ENCODE data around the gene SLC9A8. TPM values are rescaled to one million over a fixed set of nuclear protein-coding genes. Genes with fewer than 3 reads are reported as not detected.
A peak's percentile ranks its signal among the peaks of the same experiment; 100 is the strongest.

The SLC9A8 gene
- total and polyA plus RNA-seq, 2 experiments from 2014 or later = 4.2 to 5.0 TPM

DNA sequence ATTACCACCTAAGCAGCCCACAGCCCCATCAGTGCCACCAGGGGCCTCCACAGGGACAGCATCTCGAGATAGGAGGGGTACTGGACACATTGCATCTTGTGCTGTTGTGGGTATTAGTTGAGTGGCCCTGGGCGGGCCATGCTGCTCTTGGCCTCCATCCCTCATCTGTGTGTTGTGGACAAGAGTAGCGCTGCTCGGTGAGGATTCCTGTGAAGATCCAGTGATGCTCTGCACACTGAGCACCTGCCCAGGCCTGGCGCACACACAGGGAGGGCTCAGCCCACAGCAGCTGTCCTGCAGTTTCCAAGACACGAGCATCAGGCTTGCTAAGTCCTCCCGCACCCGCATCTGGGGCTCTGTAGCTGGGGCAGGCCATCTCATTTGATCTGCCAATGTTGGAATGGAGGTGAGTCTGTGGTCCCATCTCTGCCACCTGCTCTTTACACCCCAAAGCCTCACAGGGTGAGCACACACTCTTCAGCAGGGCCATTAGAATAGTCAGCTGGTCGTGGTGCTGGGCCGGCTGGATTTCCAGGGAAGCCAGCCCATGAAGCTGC lies 70.7 kb downstream of the SLC9A8 start:
- Histone ChIP-seq H3K27me3 (replicated peaks; ENCODE audit: insufficient read depth) (no peaks in the 10 kb centered on the region), H4K20me1 (ENCODE audit: insufficient read depth) (no peaks in the 10 kb centered on the region), H3K4me3 (no peak overlapping the region), H3K36me3 (ENCODE audit: low read depth) (peaks cover 3% of the 10 kb centered on the region; the same call in 1 of the 2 replicates), H3K4me2 (ENCODE audit: unreplicated experiment) (no peak overlapping the region), H3F3A (ENCODE audit: insufficient read depth) (no peaks in the 10 kb centered on the region), H2AFZ (no peak overlapping the region), H3K27ac (no peak overlapping the region), H3K79me2 (ENCODE audit: insufficient read depth) (no peaks in the 10 kb centered on the region), H3K4me1 (ENCODE audit: insufficient read depth) (0 out of 2 replicates have a peak, but pooled peaks cover 5% of the 10 kb centered on the region), H3K9ac (no peak overlapping the region), H3K9me2 (ENCODE audit: insufficient read depth) (no peaks in the 10 kb centered on the region), H3K9me3 (ENCODE audit: low read depth) (no peaks in the 10 kb centered on the region)
- TF ChIP-seq EZH2phosphoT487 (IDR thresholded peaks at IDR 0.05; ENCODE audit: insufficient read depth, low read depth) = no peak
- no peak for TF ChIP-seq EZH2 (IDR thresholded peaks at IDR 0.05; ENCODE audit: insufficient read depth, poor library complexity, severe bottlenecking)
- WGBS, 2 experiments (ENCODE audit: low coverage in 1 of 2, low lambda C conversion rate in 2 of 2, missing lambda C conversion rate in 2 of 2) = 92 to 93% methylated on average over 10 of the region's 10 CpGs
- DNase-seq = no peak
- in situ Hi-C loops (cut with MboI) = no loop called here

- Histone ChIP-seq H2AFZ (no peak overlapping the region), H3K9ac (no peak overlapping the region), H3K9me3 (ENCODE audit: low read depth) (no peaks in the 10 kb centered on the region), H3F3A (ENCODE audit: insufficient read depth) (no peaks in the 10 kb centered on the region), H3K27me3 (replicated peaks; ENCODE audit: insufficient read depth) (no peaks in the 10 kb centered on the region), H4K20me1 (ENCODE audit: insufficient read depth) (no peaks in the 10 kb centered on the region), H3K27ac (no peak overlapping the region), H3K4me3 (no peak overlapping the region), H3K9me2 (ENCODE audit: insufficient read depth) (no peaks in the 10 kb centered on the region), H3K4me1 (ENCODE audit: insufficient read depth) (0 out of 2 replicates have a peak, but pooled peaks cover 5% of the 10 kb centered on the region), H3K4me2 (ENCODE audit: unreplicated experiment) (no peak overlapping the region), H3K36me3 (ENCODE audit: low read depth) (peaks cover 3% of the 10 kb centered on the region; the same call in 1 of the 2 replicates), H3K79me2 (ENCODE audit: insufficient read depth) (no peaks in the 10 kb centered on the region)
- whole genome bisulfite sequencing, 2 experiments (ENCODE audit: low coverage in 1 of 2, low lambda C conversion rate in 2 of 2, missing lambda C conversion rate in 2 of 2) = 92 to 95% methylated on average over 14 to 16 of the region's 16 CpGs
- TF ChIP-seq EZH2 (IDR thresholded peaks at IDR 0.05; ENCODE audit: insufficient read depth, poor library complexity, severe bottlenecking) = no peak
- no peak for TF ChIP-seq EZH2phosphoT487 (IDR thresholded peaks at IDR 0.05; ENCODE audit: insufficient read depth, low read depth)
- in situ Hi-C loops (cut with MboI) = no loop called here
- no peak for DNase-seq
Observed at GRCh38 chr20:49885558-49886332, 73.1 kb downstream of the SLC9A8 start.

DNA sequence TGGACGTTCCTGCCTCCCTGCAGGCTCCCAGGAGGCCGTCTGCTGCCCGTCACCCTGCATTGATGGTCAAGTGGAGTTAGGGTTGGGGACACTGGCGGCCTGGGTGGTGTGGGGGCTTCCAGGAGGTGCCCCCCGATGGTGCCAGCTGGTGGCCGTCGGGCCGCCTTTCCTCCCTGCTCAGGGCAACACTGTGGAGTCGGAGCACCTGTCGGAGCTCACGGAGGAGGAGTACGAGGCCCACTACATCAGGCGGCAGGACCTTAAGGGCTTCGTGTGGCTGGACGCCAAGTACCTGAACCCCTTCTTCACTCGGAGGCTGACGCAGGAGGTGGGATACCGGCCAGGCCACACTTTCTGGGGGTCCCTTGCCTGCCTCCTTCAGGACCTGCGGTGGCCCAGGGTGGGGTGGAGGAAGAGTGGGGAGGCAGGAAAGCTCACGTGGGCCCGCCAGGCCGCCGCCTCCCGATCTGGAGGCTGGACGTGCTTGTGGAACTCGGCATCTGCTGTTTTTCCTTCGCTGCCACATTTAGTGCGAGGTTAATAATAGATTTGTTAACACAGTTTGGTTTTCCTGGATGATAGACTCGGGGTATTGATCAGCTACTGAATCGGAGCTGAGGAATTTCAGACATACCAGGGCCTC lies 74.1 kb downstream of the SLC9A8 start:
- no peak for DNase-seq
- no peaks in the 10 kb centered on the region for H4K20me1 ChIP-seq (ENCODE audit: insufficient read depth)
- H3F3A ChIP-seq (ENCODE audit: insufficient read depth) = no peaks in the 10 kb centered on the region
- TF ChIP-seq EZH2 (IDR thresholded peaks at IDR 0.05; ENCODE audit: insufficient read depth, poor library complexity, severe bottlenecking) = no peak
- no peak for TF ChIP-seq EZH2phosphoT487 (IDR thresholded peaks at IDR 0.05; ENCODE audit: insufficient read depth, low read depth)
- 0 out of 2 replicates have a peak, but pooled peaks cover 5% of the 10 kb centered on the region for H3K4me1 ChIP-seq (ENCODE audit: insufficient read depth)
- H3K27ac ChIP-seq = no peak overlapping the region
- H3K4me2 ChIP-seq (ENCODE audit: unreplicated experiment) = no peak overlapping the region
- no peaks in the 10 kb centered on the region for H3K9me2 ChIP-seq (ENCODE audit: insufficient read depth)
- no peaks in the 10 kb centered on the region for H3K79me2 ChIP-seq (ENCODE audit: insufficient read depth)
- 76 to 81% methylated on average over 27 to 30 of the region's 30 CpGs for WGBS, 2 experiments (ENCODE audit: low coverage in 1 of 2, low lambda C conversion rate in 2 of 2, missing lambda C conversion rate in 2 of 2)
- H3K36me3 ChIP-seq (ENCODE audit: low read depth) = no peaks in the 10 kb centered on the region; the same call in 1 of the 2 replicates
- no peaks in the 10 kb centered on the region for H3K9me3 ChIP-seq (ENCODE audit: low read depth)
- H3K9ac ChIP-seq = peak overlapping the region; percentile 31; the same call in 1 of the 2 replicates
- H2AFZ ChIP-seq = no peak overlapping the region
- no peak overlapping the region for H3K4me3 ChIP-seq
- no peaks in the 10 kb centered on the region for H3K27me3 ChIP-seq (replicated peaks; ENCODE audit: insufficient read depth)
- in situ Hi-C loops (cut with MboI) = no loop called here
